Fibroblast of the aortic adventitia (primary cell): ENCODE data around the gene TLCD3A. TPM values are rescaled to one million over a fixed set of nuclear protein-coding genes. Genes with fewer than 3 reads are reported as not detected.
"Not testable (repeated sequence)": the region's sequence is repeated elsewhere in the genome, so short reads cannot be mapped to it uniquely, and the experiment has no call there.

Experiments used
- DNase-seq: peaks from one replicate; pipeline ENCODE4 v3.0.0-alpha.2; 2010; ENCODE audit warnings: low read depth
- H3K4me3 ChIP-seq: 2 replicates; pipeline ENCODE4 v1.5.1; 2011; ENCODE audit warnings: low read depth, mild to moderate bottlenecking, control low read depth, low read length, moderate library complexity
- CTCF ChIP-seq: IDR thresholded peaks from 2 replicates; pipeline ENCODE4 v1.5.1; 2011; ENCODE audit warnings: mild to moderate bottlenecking, low read length, control low read depth, inconsistent platforms; ENCODE audit not compliant: insufficient read depth
- total RNA-seq: library from RNA; depleted of rRNA; stranded (reverse); fragments of >200 nt; gene quantifications from 2 replicates; pipeline ENCODE4 v1.2.3, GENCODE V29; 2012; ENCODE audit warnings: low replicate concordance

TLCD3A gene
- total RNA-seq, 1 donor: 27.5 TPM

DNA sequence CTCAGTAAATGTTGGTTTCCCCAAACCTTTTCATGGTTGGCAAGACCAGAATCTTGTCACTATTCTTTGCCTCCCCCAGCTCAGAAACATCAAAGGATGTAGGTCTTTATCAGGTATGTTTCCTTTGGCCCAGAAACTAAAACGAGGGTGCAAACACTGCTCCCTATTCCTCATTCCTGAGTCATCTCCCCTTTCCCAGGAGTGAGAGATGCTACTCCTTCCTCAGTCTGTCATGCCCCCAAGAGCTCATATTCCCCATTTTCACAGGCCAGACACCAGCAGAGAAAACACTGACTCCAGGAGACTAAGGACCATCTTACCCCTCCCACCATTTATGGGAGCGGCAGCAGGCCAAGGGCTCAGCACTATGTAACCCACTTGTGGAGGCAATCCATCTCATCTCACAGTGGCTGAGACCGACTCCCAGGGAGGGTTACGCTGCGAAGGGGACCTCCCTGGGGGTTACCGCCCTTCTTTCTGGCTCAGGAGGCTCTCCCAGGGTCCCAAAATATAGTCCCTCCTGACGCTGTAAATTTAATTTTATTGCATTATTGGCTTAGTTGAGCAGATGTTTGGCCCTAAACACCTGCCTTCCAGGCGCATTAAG is 18.1 kb downstream of the TLCD3A start:
- DNase-seq: no peak
- no peak for TF ChIP-seq CTCF
- peak overlapping the region; percentile 84 for H3K4me3 ChIP-seq

DNA sequence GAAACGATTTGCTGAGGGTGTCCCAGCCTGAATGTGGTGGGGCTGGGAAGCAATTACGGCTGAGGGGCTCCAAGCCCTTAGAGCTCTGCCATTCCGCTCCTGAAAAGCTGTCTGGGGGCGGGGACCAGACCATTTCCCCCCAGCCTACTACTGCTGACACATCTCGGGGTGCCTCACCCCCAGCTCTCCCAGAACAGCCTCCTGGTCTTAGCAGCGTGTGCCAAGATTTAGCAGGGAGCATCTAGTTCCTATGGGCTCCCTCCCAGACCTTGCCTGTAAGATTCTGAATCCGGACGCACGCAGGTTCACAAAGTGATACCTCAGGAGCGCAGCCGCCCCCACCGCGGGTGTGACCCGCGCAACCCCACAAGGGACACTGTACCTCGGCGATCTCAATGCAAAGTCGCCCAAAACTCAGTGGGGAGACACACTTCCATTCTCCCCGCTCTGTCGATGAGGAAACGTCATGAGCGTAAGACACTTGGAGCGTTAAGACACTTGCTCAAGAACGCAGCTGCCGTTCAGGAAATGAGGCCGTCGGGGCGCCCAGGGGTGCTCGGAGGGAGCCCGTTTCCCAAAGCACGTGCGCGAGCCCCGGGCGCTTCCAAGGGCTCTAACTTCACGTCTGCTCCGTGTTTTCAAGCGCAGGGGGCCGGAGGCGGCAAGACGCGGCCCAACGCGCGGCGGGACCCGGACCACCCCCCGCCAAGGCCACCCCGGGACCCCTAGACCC is 19.0 kb downstream of the TLCD3A start:
- peak; percentile 40 for DNase-seq
- peak overlapping the region; percentile 84 for H3K4me3 ChIP-seq
- TF ChIP-seq CTCF: no peak

GRCh38 chr17:752002-752619 is 19.7 kb downstream of the TLCD3A start, which contains the start of gene GEMIN4:
GEMIN4 (minus strand) TSS chr17:752264; CDS start chr17:752142, 122 bp downstream.
- H3K4me3 ChIP-seq: peak within 1 kb of the TSS; percentile 84
- DNase-seq: peak; percentile 82
- peak; percentile 91 for TF ChIP-seq CTCF

DNA sequence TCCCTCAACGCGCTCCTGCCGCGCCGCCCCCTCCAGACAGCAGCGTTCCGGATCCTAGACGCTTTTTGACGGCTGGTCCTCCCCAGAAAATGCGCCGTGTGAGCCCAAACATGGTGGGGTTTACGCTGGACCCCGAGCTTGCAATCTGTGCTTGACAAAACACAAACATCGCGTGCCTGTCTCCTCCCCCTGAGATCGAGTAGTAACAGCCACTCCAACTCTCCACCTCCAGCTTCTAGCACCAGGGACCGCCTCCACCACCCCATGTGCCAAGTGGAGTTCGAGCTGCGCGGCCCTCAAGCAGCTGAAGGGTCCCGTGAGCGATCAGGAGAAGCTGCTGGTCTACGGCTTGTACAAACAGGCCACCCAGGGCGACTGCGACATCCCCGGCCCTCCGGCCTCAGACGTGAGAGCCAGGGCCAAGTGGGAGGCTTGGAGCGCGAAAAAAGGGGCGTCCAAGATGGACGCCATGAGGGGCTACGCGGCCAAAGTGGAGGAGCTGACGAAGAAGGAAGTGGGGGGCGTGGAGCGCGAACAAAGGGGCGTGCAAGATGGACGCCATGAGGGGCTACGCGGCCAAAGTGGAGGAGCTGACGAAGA is 20.3 kb downstream of the TLCD3A start:
- H3K4me3 ChIP-seq: peak overlapping the region; percentile 84
- DNase-seq: peak; percentile 73
- no peak for TF ChIP-seq CTCF

DNA sequence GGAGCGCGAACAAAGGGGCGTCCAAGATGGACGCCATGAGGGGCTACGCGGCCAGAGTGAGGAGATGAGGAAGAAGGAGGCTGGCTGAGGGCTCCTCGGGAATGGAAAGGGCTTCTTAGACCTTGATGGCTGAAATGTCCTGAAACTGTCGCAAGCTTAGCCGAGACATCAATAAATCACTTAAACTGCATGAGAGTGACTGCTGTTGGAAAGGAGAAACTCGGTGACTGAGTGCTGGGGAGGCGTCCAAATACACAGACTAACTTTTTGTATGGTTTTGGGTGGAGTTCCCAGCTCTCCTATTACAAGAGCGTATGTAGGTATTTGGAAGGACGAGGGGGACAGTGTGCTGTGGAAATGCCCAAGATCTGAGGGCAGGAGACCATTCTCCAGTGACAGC is 21.0 kb downstream of the TLCD3A start:
- no peak overlapping the region for H3K4me3 ChIP-seq
- no peak for TF ChIP-seq CTCF
- no peak for DNase-seq

GRCh38 chr17:755319-755961 is 23.0 kb downstream of the TLCD3A start:
- DNase-seq, H3K4me3 ChIP-seq: not testable (repeated sequence)

- DNase-seq, H3K4me3 ChIP-seq: not testable (repeated sequence)
Observed at GRCh38 chr17:756010-756567, 23.7 kb downstream of the TLCD3A start.
